Stromal cell of bone marrow (primary cell): ENCODE results near the gene C19orf47.

Experiments
- DNase-seq: peaks from one replicate; pipeline ENCODE4 v3.0.0-alpha.2; 2012; ENCODE audit warnings: low read depth

C19orf47 gene

DNA sequence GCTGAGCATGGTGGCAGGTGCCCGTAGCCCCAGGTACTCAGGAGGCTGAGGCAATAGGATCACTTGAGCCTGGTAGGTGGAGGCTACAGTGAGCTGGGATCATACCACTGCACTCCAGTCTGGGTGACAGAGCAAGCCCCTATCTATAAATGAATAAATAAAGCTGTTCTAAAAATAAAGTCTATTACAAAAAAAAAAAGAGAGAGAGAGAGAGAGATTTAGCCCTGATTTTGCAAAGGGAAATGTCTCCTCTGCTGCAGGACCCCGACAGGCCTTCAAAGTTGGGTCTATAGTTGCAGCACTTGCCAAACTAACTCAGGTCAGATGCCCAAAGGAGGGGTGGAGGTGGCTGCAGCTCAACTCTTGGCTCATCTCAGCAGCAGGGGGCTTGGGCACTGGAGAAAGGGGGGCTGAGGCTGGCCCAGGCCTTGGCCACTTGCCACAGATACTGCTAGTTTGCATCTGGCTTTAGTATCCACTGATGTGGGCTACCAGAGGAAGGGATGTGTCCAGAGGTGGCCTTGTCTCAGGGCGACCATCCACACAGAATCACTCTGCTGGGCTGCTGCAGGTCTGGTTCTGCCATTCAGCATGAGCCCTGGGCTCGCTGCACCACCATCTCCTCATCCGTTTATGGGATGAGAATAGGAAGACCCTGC, 32.3 kb downstream of the C19orf47 start:
- no peak for DNase-seq

DNA sequence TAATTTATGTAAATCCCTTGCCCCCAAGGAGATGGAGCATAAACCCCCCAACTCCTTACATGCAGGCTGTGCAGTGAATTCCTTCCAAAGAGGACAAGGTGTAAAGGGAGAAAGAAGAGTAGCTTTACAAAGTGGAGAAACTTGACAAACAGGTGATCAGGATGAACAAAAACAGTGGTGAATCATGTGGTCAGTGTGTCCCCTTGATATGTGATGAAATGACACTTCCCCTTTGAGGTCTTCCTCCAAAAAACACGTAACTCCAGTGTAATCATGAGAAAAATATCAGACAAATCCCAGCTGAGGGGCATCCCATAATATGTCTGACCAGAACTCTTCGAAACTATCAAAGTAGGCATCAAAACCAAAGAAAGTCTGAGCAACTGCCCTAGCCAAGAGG, 33.5 kb downstream of the C19orf47 start:
- DNase-seq, result no peak

DNA sequence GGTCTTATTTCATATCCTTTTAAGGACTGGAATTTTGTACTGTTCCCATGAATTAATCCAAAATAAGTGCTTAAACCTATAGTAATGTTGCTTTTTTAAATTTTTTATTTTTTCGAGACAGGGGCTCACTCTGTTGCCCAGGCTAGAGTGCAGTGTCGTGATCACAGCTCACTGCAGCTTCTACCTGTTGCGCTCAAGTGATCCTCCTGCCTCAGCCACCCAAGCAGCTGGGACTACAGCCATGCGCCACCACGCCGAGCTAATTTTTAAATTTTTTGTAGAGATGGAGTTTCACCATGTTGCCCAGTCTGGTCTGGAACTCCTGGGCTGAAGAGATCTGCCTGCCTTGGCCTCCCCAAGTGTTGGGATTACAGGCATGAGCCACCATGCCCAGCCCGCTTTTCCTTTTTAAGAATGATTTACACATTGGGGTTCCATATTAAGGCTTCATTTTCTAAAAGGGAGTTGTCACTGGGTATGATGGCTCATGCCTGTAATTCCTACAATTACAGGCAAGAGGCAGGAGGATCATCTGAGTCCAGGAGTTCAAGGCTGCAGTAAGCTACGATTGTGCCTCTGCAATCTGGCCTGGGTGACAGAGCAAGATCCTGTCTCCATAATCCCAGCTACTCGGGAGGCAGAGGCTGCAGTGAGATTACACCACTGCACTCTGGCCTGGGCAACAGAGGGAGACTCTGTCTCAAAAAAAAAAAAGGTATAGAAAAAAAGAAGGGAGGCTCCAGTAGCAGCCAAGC, 34.8 kb downstream of the C19orf47 start:
- DNase-seq, result no peak

DNA sequence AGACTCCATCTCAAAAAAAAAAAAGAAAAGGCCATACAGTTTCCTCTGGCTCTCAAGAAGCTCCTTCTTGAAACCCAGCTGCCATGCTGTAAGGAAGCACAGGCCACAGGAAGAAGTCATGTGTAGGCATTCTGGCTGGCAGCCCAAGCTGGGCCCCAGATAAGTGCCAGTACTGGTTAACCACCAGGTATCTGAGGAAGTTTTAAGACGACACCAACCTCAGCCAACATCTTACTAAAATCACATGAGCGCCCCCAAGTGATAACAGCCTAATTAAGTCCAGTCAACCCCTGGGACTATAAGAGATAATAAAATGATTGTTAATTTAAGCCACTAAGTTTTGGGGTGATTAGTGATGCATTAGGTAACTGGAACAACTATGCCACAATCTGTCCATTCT, 35.7 kb downstream of the C19orf47 start:
- no peak for DNase-seq

DNA sequence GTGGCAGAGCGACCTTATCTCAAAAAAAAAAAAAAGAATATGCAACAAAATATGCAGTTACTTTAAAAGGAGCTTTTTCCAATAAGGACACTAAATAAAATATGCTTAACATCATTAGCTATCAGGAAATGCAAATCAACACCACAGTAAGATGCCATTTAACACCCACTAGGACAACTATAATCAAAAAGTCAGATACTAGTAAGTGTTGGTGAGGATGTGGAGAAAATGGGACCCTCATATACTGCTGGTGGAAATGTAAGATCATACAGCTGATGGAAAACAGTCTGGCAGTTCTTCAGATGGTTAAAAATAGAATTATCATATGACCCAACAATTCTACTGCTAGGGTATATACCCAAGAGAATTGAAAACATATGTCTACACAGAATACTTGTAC, 38.5 kb downstream of the C19orf47 start:
- DNase-seq, result no peak

DNA sequence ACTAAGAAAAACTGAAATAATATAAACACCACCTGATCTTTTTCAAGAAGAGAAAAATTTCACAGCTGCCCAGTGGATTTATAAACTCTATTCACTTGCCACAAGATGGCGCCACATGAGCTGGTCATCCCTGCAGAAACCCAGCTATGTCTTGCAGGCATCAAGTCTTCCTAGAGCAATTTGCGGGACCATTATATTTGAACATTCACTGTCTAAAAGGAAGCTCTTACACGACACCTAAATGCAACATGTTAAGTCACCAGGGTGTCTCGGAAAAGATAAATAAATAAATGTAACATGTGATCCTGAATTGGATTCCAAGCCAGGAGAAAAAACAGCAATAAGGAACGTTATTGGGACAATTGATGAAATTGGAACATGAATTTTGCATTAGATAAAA, 42.8 kb downstream of the C19orf47 start:
- DNase-seq, result peak; percentile 82

DNA sequence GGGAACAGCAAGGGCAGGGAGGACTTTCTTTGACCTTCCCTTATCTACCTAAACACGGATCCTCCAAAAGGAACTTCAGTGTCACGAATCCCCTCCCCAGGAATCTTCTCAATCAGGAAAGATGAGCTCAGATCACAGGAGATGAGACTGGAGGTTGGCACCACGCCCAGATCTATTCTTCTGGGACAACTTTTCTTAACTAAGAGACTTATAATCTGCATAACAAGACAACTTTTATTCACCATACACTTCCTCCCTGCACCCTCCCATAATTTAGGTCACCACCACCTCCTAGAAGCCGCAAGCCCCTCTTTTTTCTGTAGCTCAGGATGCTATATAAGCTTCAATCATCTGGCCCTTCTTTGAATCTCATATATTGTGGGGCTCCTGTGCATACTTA, 43.9 kb downstream of the C19orf47 start:
- no peak for DNase-seq

DNA sequence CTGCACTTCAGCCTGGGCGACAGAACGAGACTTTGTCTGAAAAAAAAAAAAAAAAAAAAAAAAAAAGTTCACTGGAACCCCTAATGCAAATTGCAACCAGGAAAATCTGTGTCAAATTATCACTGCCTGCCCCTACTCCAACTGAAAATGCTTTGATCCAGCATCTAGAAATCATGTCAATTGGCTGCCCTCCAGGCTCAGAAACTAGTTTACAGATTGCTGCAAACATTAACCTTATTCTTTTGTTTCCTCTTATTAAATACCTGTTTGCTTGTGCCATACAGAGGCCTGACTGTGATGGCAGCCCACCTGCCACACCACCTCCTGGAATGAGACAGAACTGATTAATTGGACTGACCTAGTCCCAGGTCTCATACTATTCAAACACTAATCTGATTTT, 44.4 kb downstream of the C19orf47 start:
- no peak for DNase-seq

DNA sequence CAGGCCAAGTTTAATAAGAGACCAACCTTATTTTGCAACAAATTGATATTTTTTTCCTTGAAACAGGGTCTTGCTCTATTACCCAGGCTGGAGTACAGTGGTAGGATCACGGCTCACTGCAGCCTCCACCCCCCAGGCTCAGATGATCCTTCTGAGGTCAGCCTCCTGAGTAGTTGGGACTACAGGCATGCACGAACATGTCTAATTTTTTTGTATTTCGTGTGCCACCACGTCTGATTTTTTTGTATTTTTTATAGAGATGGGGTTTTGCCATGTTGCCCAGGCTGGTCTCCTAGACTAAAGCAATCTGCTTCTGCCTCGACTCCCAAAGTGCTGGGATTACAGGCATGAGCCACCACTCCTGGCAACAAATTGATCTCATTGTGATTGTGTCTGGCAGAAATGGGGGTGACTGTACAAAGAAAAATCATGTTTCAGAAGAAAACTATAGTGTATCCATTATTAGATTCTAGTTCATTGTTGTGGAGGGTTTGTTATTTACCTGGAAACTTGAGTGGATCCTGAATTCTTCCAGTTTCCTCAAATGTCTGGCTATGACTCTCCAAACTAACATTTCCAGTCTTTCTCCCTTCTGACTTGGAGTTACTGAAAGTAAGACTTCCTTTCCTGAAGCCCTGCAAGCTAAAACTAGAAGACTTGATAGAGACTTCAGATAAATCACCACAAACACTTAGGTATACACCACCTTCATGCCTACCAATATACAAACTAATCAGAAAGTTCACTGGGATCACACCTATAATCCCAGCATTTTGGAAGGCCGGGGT, 45.8 kb downstream of the C19orf47 start:
- no peak for DNase-seq

DNA sequence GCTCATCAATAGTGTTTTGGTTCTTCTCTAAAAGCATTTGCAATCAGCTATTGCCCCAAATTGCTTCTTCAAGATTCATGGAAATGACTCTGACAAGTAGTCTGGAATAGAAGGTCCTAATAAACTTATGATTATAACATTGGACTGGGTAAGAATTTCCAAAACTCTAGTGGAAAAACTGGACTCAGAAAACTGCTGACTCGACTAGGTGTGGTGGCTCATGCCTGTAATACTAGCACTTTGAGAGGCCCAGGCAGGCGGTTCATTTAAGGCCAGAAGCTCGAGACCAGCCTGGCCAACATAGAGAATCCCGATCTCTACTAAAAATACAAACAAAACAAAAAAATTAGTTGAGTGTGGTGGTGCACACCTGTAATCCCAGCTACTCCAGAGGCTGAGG, 47.5 kb downstream of the C19orf47 start:
- DNase-seq, result no peak

DNA sequence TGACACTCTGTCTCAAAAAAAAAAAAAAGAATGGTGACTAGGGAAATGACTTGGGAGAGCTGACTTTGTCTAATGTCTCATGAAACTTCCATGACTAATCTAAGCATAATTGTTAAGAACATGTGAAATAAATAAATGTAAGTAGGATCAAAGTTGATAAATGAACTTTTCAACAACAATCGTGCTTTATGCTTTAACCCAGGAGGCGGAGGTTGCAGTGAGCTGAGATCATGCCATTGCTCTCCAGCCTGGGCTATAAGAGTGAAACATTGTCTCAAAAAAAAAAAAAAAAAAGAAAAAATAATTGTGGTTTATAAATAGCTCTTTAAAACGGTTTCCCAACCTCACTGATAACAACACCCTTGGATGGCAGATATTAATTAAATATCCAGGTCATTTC, 50.2 kb downstream of the C19orf47 start:
- no peak for DNase-seq

DNA sequence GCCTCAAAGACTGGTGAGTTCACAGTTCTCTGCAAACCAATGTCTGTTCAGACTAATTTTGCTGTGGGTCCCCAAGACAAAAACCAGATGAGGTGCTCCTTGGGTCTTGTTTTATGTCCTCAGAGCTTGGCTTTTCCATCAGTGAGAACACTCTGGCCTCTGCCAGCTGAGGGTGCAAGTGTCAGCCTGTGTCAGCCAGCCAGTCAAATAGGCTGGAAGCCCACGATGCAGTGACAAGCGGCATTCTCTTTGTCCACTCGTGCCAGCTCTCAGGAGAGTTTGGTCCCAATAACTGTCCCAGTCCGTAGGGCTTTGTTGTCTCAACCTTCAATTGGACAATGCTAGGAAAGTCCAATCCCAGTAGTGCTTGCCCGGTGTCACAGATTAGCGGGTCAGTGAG, 53.6 kb downstream of the C19orf47 start:
- no peak for DNase-seq

DNA sequence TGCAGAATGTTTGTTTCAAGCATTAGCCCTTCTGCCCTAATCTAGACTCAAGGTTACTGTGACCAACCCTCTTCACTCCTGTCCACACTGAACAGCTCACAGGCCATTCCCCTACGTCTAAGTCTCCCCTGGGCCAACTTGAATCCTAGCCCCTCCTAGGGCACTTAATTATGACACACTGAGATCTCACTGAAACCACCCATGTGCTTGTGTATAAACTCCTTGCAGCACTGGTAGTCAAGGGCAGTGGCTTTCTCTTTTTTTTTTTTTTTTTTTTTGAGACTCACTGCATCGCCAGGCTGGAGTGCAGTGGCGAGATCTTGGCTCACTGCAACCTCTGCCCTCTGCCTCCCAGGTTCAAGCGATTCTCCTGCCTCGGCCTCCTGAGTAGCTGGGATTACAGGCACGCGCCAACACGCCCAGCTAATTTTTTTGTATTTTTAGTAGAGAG, 61.2 kb downstream of the C19orf47 start:
- DNase-seq, result no peak

DNA sequence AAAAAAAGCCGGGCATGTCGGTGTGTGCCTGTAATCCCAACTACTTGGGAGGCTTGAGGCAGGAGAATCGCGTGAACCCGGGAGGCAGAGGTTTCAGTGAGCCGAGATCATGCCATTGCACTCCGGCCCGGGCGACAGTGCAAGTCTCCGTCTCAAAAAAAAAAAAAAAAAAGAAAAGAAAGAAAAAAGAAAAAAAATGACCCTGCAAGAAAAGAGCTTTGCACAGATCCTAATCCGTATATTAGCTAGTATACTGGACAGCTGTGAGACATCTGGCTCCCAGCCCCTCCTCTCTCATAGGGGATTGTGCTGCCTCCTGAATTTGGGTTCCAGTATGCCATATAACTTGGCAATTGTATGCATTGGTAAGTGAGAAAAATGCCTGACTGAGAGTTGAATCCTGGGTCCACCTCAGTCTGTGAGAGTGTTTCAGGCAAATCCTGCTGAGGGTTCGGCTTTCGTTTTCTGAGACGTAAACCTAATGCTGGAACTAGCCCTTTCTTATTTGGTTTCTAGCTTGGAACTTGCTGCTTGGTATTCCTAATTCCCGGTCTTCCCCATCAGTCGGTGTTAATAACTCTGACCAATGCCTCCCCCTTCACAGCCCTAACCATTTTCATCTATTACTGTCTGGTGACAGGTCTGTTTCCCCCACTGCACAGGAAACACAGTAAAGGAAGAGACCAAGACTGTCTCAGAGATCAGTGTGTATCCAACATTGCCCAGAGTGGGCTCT, 61.8 kb downstream of the C19orf47 start:
- no peak for DNase-seq

DNA sequence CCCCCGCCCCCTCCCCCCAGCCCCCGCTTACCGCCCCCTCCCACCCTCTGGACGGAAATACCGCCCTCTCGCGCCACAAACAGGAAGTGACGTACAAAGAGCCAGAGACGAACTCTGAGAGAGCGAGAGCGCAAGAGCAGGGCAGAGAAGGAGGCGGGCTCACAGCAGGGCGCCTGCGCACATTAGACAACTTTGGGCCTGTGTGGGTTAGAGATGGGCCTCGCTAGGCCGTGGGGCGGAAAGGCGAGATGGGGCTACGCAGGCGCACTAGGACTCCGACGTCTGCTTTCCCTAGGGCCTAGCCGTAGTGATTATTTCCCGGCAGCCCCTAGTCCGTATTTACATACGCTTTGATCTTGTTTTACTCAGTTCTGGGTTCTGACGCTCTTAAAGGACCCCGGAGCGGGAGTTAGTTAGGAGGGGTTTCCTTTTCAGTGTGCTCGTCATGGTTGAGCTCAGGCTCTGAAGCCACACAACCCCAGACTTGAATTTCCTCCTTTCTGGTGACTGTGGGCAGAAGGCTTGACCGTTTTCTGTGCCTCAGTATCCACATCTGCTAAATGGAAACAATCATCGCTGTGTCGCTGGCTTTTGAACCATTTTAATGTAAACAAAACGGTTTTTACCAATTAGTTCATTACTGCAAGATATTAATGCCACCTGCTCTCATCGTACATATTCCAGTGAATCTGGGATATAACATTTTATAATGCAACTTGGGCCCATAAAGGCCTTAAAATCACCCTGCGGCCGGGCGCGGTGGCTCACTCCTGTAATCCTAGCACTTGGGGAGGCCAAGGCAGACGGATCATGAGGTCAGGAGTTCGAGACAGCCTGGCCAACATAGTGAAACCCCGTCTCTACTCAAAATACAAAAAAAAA, 62.6 kb downstream of the C19orf47 start:
- peak; percentile 100 for DNase-seq

DNA sequence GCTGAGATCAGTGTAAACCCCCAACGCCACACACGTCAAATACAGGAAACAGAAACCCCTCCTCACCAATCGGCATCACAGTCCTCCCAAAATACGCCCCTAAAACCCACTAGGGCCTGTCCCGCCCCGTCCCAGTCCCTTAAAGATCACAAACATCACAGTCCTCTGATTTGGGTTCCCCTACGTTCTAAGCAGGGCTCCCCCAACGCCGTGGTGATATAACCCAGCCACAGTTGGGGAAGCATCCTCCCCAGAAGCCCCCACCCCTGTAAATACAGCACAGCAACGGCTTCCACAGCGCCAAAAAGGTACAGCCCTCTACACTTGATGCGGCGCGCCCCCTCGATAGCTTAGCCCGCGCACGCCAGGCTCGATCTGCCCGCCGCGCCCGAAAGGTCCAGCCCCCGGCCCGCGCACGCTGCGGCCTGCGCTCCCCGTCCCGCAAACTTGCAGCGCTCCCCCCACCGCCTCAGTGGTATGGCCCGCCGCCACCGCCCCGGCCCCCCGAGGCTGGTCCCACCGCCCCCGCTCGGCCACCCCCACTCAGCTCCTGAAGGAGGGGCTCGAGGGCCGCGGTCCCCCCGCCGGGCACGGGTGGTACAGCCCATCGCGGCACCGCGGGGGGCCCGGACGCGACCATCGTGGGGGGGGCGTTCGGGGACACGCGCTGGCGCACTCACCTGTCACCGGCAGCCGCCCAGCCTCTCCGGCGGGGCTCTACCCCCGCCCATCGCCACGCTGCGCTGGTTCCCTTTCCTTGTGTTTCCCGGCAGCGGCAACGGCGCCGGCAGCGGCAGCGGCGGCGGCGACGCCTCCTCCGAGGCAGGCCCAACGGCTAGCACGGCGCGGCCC, 63.5 kb downstream of the C19orf47 start, which contains the start of gene AKT2:
AKT2 (minus strand) TSS at position 845 of the 852 bp plus-strand sequence. CDS start 20,078 bp downstream, outside the sequence.
- DNase-seq, result no peak

DNA sequence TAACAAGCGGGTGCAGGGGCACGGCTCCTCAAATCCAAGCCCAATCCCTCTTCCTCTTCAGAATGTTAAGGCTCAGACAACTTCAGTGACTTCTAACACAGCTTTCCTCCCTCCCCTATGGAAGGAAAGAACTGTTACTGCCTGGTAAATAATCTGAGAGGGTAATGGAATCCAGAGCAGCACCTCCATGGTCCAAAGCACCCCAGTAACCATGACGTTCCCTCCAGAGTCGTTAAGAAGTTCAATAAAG, 64.0 kb downstream of the C19orf47 start:
- no peak for DNase-seq

DNA sequence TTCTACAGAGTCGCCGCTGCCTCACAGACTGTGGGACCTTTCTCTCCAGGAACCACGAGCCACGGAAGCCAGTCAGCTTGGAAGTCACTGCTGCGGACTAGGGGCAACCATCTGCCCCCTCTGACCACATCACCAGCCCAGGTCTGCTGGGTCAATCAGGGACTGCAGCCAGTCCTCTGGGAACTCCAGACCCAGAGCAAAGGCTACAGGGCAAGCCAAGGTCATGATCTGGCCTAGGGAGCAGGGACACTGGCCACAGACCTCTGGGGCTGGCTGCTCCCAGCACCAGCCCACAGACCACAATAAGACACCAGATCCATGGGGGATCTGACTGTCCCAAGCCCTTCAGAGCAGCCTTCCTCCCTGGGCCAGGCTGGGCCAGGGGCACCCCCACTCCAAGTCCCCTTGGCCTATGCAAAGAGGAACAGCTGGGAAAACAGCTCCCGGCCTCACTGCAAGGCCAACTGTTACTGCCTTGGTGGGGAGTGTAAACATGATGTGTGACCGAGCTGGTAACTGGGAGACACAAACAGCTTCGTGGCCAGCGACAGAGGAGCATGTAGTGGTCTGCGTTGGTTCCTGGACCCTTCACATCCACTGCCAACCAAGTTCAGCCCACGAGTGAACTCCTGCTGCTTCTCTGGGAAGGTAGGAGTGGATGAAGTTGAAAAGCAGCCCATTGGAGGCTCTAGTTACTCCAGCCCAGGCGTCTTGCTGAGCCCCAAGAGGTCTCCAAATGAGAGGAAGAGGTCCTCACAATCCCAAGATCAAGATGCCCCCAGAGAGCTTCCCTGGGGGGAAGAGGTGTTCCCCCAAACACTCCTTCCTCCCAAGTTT, 64.6 kb downstream of the C19orf47 start:
- DNase-seq, result no peak

DNA sequence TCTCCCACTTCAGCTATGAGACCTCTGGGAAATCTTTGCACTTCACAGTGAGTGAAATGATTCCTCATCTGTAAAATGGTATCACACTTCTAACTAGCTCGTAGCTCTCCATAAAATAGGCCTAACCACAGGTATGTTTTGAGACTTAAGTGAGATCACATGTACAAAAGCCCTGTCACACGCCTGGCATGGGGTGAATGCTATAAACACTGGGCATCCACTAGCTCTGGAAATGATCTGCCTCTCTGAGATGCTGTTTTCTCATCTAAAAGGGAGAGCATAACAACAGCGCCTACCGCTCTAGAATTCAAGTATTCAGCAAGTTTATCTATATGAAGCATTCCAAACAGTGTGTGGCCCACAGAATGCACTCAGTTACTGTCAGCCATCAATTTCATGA, 65.3 kb downstream of the C19orf47 start:
- no peak for DNase-seq

DNA sequence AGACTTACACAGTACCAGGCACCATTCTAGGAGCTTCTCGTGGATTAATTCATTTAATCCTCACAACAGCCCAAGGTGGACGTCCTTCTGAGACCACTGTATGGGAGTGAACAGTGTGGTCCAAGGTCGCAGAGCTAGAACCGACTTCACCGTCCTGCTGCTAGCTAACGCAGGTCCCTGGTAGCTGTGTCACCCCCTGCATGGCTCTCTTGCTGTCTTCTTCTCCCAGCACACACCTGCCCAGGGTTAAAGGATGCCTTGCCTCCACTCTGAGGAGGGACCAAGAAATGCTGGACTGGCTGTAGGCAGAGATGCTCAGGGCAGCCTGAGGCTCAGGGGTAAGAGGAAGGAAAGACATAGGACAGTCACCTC, 66.0 kb downstream of the C19orf47 start:
- DNase-seq, result no peak
